ENCODE results near the gene RFWD3.
A peak's percentile ranks its signal among the peaks of the same experiment; 100 is the strongest.

RFWD3 gene

GRCh38 chr16:74635303-74635702, 31.4 kb downstream of the RFWD3 start:
- TF ChIP-seq CTCF (IDR thresholded peaks at IDR 0.05; ENCODE audit: low read length, missing control alignments): no peak
- H3K4me3 ChIP-seq (replicated peaks; ENCODE audit: low read depth, low read length): no peak overlapping the region
- no peak for DNase-seq (ENCODE audit: low read depth)

GRCh38 chr16:74633686-74634085, 33.0 kb downstream of the RFWD3 start:
- H3K4me3 ChIP-seq (replicated peaks; ENCODE audit: low read depth, low read length): no peak overlapping the region
- TF ChIP-seq CTCF (IDR thresholded peaks at IDR 0.05; ENCODE audit: low read length, missing control alignments): no peak
- no peak for DNase-seq (ENCODE audit: low read depth)

- DNase-seq (ENCODE audit: low read depth): peak; percentile 14
- no peak overlapping the region for H3K4me3 ChIP-seq (replicated peaks; ENCODE audit: low read depth, low read length)
- TF ChIP-seq CTCF (IDR thresholded peaks at IDR 0.05; ENCODE audit: low read length, missing control alignments): no peak
These were observed 39.0 kb downstream of the RFWD3 start for GRCh38 chr16:74627506-74628220.

GRCh38 chr16:74626741-74627416, 39.8 kb downstream of the RFWD3 start:
- no peak for DNase-seq (ENCODE audit: low read depth)
- TF ChIP-seq CTCF (IDR thresholded peaks at IDR 0.05; ENCODE audit: low read length, missing control alignments): no peak
- H3K4me3 ChIP-seq (replicated peaks; ENCODE audit: low read depth, low read length): no peak overlapping the region

GRCh38 chr16:74625500-74626350, 41.0 kb downstream of the RFWD3 start:
- H3K4me3 ChIP-seq (replicated peaks; ENCODE audit: low read depth, low read length): no peak overlapping the region
- DNase-seq (ENCODE audit: low read depth): no peak

GRCh38 chr16:74623839-74624235, 42.8 kb downstream of the RFWD3 start:
- TF ChIP-seq CTCF (IDR thresholded peaks at IDR 0.05; ENCODE audit: low read length, missing control alignments): no peak
- DNase-seq (ENCODE audit: low read depth): no peak
- H3K4me3 ChIP-seq (replicated peaks; ENCODE audit: low read depth, low read length): no peak overlapping the region

More at GRCh38 chr16:74625500-74626350, 41.0 kb downstream of the RFWD3 start:
- TF ChIP-seq CTCF (IDR thresholded peaks at IDR 0.05; ENCODE audit: low read length, missing control alignments): no peak
